HG03108 (cell line): ENCODE results near the gene SARNP.

Experiments used
- ATAC-seq: cut with Tn5 transposase; IDR thresholded peaks from one replicate; pipeline ENCODE4 v1.9.1; 2021; ENCODE audit warnings: moderate library complexity; ENCODE audit not compliant: unreplicated experiment

The SARNP gene

GRCh38 chr12:55726971-55727370 is 90.6 kb downstream of the SARNP start:
- ATAC-seq = no peak

- ATAC-seq = no peak
Measured at GRCh38 chr12:55725556-55725955, 92.0 kb downstream of the SARNP start.

- ATAC-seq = no peak
Measured at GRCh38 chr12:55724940-55725309, 92.6 kb downstream of the SARNP start.

- ATAC-seq = no peak
Measured at GRCh38 chr12:55724226-55724939, 93.1 kb downstream of the SARNP start.

- no peak for ATAC-seq
Measured at GRCh38 chr12:55723516-55724225, 93.9 kb downstream of the SARNP start.

- ATAC-seq = no peak
Measured at GRCh38 chr12:55722948-55723347, 94.6 kb downstream of the SARNP start.

- ATAC-seq = no peak
Measured at GRCh38 chr12:55721601-55722213, 95.8 kb downstream of the SARNP start.

- ATAC-seq = no peak
Measured at GRCh38 chr12:55720894-55721444, 96.6 kb downstream of the SARNP start.

GRCh38 chr12:55720071-55720564 is 97.4 kb downstream of the SARNP start, which contains the start of gene RDH5:
TSS of gene RDH5 (plus strand) at chr12:55720393. CDS start at chr12:55721185, 792 bp downstream.
- ATAC-seq = no peak

GRCh38 chr12:55719371-55719770 is 98.2 kb downstream of the SARNP start:
- ATAC-seq = no peak

- no peak for ATAC-seq
Measured at GRCh38 chr12:55718624-55719275, 98.8 kb downstream of the SARNP start.

- ATAC-seq = no peak
Measured at GRCh38 chr12:55718015-55718414, 99.5 kb downstream of the SARNP start.

GRCh38 chr12:55717011-55718007 is 100.2 kb downstream of the SARNP start:
- ATAC-seq = no peak

GRCh38 chr12:55716582-55716957 is 101.0 kb downstream of the SARNP start:
- ATAC-seq = no peak

GRCh38 chr12:55715833-55716581 is 101.5 kb downstream of the SARNP start, which contains the start of gene BLOC1S1:
TSS of gene BLOC1S1 (plus strand) at chr12:55716046. CDS start at chr12:55716052, 6 bp downstream.
- peak; percentile 87 for ATAC-seq

- no peak for ATAC-seq
Measured at GRCh38 chr12:55715169-55715764, 102.3 kb downstream of the SARNP start.

GRCh38 chr12:55713721-55714120 is 103.8 kb downstream of the SARNP start:
- ATAC-seq = no peak

GRCh38 chr12:55712700-55713415 is 104.7 kb downstream of the SARNP start:
- no peak for ATAC-seq
